Astrocyte of the cerebellum (primary cell): ENCODE data around the gene PRSS38.

Experiments used
- DNase-seq: peaks from one replicate; pipeline ENCODE4 v3.0.0-alpha.2; 2011; ENCODE audit warnings: low read depth
- H3K4me3 ChIP-seq: 2 replicates; pipeline ENCODE4 v1.5.1; 2011; ENCODE audit warnings: mild to moderate bottlenecking, low read depth, low read length, moderate library complexity
- in situ Hi-C: cut with HindIII; loops from 2 replicates; pipeline ENCODE4 v1.10.0; 2017; ENCODE audit warnings: low sequenced_read_pairs
- TF ChIP-seq, protein P1 (sequence below): IDR thresholded peaks from 2 replicates; pipeline ENCODE4 v1.5.1; 2012; ENCODE audit warnings: low read length, low read depth, moderate library complexity, mild to moderate bottlenecking; ENCODE audit errors: missing control alignments

The PRSS38 gene

DNA sequence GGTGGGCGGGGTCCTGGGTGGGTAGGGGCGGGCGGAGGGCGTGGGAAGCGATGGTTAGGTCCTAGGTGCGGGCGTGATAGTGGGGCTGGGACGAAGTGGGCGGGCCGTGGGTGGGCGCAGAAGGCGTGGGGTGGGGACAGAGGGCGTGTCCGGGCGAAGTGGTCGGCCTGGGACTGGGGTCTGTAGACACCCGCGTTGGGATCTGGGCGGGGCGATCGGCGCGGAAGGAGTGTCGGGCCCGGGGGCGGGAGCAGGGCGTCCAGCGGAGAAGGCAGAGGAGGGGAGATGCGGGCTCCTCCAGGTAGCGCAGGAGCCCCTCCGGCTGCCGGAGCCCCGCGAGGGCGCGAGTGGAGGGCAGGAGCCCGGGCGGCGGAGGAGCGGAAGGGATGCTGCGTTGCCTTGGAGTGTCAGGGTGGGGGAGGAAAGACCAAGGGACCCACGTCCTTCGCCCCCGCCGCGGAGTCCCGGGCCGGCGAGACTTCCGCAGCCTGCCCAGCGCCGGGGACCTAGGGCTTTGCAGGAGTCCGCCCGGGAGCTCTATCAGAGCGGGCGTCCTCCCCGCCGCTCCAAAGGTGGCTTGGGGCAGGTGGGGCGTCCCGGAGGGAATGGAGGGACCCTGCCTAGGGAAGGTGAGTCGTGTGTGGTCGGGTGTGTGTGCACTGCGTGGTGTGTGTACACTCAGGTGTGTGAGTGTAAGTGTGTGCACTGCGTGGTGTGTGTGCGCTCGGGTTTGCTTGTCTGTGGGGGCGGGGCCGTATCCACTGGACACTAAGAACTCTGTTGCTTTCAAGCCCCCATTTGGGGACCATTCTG is 27.0 kb upstream of the PRSS38 start:
- H3K4me3 ChIP-seq = peak overlapping the region; percentile 64
- TF ChIP-seq, protein P1, sequence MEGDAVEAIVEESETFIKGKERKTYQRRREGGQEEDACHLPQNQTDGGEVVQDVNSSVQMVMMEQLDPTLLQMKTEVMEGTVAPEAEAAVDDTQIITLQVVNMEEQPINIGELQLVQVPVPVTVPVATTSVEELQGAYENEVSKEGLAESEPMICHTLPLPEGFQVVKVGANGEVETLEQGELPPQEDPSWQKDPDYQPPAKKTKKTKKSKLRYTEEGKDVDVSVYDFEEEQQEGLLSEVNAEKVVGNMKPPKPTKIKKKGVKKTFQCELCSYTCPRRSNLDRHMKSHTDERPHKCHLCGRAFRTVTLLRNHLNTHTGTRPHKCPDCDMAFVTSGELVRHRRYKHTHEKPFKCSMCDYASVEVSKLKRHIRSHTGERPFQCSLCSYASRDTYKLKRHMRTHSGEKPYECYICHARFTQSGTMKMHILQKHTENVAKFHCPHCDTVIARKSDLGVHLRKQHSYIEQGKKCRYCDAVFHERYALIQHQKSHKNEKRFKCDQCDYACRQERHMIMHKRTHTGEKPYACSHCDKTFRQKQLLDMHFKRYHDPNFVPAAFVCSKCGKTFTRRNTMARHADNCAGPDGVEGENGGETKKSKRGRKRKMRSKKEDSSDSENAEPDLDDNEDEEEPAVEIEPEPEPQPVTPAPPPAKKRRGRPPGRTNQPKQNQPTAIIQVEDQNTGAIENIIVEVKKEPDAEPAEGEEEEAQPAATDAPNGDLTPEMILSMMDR = no peak
- in situ Hi-C loops = no loop called here
- no peak for DNase-seq

DNA sequence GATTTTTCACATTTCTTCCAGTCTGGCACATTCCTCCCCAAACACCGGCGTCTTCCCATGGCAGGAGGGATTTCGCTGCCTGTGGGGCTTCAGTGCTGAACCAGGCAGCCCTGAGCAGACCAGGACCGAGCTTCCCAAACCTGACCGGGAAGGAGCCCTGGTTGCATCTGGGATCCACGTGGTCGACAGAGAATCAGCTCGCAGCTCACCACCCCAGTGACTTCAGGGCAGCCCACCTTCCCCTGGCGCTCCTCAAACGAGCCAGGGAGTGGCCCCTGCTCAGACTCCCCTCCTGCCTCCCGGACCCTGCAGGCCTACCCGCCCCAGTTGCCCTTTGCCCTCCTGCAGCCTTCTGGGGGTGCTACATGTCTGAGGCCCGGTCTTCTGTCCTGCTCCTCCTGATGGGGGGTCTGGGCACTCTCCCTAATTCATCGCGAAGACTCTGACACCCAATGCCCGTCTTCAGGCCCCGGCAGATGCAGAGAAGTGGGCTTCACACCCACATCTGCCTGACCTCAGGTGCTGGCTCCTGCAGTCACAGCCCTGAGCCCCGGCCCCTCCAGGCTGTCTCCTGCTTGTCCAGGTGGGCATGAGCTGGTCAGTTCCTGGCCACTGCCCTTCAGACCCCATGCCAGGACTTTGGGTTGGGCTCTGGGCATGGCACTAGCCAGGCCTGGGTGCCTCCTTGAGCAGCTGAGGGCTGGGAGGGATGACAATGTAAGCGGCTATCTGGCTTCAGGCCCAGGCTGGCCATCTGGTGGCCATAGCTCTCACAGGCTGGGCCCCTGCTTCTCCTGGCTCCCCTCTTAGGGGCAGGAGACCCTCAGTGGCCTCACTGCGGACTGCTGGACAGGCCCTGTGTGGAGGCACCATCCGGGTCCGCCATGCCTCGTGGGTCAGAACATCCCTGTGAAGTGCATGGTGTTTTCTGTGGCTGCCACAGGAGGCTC is 26.1 kb upstream of the PRSS38 start:
- in situ Hi-C loops = no loop called here
- H3K4me3 ChIP-seq = peak overlapping the region; percentile 64
- DNase-seq = no peak
- TF ChIP-seq, protein P1 = peak; percentile 31

DNA sequence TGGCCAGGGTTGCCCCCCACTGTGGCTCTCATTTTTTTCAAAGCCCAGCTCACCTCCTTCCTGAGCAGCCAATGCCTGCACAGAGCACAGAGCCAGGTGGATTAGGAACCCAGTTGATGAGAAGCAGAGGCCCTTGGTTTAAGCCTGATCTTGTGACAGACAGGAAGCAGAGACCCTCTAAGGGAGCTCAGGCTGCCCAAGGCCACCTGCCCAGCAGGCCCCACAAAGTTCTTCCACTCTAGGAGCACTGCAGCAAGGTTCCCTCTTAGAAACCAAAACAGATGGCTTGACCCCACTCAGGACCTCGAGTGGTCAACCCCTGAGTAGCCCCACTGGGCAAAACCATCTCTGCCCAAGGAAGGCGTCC is 25.5 kb upstream of the PRSS38 start:
- TF ChIP-seq, protein P1 = no peak
- in situ Hi-C loops = no loop called here
- no peak overlapping the region for H3K4me3 ChIP-seq
- DNase-seq = no peak

DNA sequence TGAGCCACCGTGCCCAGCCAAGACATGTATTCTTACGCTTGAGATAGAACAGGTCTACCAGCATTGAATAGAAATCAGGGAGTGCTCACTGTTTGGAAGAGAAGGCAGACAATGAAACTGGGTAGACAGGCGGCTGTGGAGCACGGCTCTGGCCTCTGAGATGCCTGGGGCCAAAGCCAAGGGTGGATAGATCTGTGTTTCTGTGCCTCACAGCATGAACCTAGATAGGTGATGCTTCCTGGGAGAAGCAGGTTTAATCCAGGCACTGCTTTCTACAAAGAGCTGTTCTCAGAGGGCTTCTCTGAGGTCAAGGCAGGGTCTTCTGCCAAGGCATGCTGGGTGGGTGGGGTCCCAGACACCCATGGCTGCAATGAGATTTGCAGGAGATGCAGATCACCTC is 24.6 kb upstream of the PRSS38 start:
- TF ChIP-seq, protein P1 = no peak
- no peak overlapping the region for H3K4me3 ChIP-seq
- no peak for DNase-seq
- in situ Hi-C loops = no loop called here

DNA sequence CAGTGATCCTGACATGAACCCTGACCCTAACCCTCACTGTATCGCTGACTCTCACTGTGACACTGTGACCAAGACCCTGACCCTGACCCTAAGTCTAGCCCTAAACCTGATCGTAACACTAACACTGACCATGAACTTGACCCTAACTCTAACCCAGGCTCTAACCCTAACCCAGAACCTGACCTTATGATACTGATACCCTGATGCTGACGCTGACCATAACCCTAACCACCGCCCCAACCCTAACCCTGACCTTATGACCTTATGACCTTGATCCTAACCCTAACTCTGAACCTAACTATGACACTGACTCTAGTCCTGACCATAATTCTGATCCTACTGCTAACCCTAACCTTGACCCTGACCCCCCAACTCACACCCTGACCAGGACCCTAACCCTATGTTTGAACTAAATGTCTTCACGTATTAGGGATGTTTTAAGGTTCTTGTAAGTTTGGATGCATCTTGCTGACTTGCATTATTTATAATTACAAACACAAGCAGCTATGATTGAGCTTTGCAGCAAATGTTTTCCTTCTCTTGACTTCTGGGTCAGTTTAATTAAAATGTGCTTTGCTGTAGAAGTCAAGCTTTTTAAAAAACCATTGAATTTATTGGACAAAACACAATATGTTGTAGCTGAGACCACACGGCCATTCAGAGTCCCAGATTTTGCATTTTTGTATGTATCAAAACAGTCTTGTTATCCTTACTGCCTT is 23.9 kb upstream of the PRSS38 start:
- H3K4me3 ChIP-seq = no peak overlapping the region
- in situ Hi-C loops = no loop called here
- no peak for DNase-seq
- TF ChIP-seq, protein P1 = no peak
